Measurements from ENCODE around the gene MASP1.
"Not testable (repeated sequence)": the region's sequence is repeated elsewhere in the genome, so short reads cannot be mapped to it uniquely, and the experiment has no call there.

Gene MASP1

DNA sequence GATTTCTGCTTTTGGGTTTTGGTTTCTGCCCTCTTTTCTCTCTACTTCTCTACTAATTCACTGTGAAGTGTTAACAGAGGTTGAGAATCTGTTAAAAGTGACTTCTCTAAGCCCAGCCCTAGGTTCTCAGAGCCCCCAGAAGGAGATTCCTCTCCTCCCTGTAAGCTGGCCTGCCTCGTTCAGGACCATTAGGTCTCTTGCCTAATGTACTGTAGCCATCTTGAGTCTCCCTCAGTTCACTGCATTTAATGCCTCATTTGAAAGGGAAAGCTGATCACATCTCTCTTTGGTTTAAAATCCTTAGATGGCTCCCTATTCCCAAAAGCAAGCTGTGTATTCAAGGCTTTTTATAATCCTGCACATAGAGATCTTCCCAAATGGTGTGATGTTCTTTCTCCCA lies 77.9 kb downstream of the MASP1 start:
- DNase-seq, result no peak

DNA sequence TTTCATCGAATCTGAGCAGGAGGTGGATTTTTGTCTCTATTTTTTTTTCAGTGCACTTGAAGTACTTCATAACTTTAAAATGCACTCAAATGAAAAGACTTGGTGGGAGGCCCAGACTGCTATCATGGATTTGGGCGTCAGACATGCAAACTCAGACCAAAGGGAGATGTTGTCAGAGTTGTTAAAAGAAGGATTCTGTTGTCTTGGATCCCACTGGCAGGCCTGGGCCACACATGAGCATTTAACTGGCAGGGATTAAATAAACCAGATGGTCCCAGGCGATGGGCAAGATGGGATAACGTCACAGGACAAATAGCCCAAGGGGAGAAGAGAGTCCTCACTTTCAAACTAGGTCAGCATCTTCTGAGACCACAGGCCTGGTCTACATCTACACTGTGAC lies 78.8 kb downstream of the MASP1 start:
- no peak for DNase-seq

DNA sequence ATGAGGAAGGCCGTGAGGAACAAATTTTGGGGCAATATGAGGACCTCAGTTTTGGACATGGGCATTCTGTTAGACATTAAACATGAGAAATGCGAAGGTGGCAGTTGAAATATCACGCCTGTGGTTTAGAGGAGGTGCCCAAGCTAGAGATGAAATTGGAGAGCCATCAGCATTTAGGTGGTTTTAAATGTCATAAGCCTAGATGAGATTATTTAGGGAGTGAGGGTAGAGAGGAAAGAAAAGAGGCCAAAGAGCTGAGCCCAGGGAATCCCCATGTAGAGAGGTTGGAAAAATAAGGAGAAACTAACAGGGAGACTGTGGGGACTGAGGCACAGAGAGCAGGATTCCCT lies 79.4 kb downstream of the MASP1 start:
- no peak for DNase-seq

DNA sequence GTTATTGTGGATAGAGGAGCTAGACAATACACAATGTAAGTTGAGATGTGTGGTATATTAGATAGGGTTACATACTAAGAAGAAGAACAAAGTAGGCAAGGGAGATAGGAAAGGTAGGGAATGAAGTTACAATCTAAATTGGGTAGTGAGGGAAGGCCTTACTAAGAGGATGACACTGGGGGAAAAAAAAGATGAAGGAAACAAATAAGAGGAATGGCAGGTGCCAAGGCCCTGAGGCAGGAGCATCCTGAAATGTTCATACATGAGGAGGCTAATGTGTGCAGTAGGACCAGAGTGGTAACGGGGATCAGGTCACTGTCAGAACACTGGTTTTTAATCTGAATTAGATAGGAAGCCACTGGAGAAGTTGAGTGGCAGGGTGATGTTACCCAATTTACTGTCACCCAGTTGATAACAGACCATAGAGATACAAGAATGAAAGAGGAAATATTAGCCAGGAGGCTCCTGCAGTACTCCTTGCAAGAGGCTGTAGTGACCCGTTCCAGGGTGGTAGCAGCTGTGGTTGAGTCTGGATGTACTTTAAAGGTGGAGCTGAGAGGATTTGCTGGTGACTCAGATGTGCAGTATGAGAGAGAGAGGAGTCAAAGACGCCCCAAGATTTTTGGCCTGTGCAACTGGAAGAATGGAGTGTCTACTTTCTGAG lies 79.9 kb downstream of the MASP1 start:
- DNase-seq, result no peak

DNA sequence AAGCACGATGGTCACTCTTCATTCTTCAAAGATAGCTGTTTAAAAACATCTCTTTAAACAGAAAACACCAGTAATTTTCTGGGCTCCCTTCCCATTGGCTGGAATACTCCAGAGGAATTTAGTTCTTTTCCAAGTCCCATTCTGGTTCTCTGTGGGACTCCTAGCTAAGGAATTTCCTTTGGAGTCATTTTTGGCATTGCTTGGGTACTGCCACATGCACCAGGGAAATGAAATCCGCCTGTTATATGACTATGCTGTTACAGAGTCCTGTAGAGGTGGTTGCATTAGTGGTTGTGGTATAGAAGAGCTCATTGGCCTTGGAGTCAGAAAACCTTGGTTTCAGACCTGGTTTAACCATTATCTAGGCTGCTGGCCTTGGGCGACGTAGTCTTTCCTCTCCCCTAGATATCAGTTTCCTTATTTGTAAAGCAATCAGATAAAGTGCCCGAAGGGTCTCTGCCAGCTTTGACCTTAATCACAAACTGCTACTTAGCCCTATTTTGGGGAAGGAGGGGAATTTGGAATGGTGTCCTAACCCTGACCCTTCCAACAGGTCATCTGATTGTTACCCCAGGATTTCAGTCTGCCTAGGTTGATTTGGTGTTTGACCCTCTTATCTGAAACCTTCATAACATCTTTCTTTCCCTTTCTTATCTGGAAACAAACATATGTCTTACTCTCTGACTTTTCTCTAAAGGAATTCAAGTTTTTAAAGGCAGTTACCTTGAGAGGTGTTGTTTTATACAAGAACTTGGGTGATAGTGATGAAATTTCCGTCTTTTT lies 80.8 kb downstream of the MASP1 start:
- DNase-seq, result no peak

DNA sequence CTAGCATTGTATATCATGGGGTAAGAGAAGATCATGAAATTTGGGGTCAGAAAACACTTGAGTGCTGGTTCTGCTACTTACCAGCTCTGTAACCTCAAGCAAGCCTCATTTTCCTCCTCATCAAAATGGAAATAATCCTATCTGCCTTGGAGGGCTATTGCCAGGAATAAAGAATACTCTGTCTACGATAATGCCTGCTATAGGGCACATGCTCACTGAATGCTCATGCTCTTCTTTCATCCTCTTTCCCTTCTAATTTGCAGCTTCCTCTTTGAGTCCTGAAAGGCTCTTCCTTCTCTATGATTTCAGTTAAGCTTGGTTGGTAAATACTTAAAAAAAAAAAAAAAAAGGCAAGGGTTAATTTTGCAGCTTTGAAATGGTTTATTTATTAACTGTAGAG lies 81.4 kb downstream of the MASP1 start:
- no peak for DNase-seq

DNA sequence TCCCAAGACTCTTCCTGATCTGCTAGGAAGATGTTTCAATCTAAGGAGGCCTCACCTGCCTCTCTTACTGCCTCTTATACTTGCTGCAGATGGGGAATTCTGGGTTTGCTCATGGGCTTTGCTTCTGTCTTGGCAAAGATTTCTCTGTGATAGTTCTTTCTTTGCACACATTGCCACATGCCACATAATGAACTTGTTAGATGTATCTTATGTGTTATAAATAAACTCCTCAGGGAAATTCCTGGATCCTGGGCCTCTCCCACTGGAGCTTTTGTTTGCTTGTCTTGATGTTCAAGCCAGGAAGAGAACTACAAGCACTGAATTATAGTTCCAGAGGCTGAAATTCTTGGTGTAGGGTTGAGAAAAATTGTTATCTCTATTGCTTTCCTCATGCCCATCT lies 82.0 kb downstream of the MASP1 start:
- DNase-seq, result no peak

DNA sequence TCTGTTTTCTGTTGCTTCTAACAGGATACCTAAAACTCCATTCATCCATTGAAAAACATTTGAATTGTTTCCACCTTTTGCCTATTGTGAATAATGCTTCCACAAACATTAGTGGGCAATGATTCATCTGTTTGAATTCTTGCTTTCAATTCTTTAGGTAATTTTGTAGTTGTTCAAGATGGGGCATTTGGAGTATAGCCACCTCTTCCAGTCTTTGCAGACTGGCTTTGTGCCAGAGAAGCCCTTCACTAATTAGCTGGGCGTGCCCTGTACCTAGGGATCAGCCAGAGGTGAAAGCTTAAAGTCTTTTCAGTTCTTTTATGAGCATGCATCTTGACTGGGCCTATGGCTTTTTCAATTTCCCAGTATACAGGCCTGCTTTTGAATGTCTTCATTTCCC lies 83.4 kb downstream of the MASP1 start:
- DNase-seq, result no peak

DNA sequence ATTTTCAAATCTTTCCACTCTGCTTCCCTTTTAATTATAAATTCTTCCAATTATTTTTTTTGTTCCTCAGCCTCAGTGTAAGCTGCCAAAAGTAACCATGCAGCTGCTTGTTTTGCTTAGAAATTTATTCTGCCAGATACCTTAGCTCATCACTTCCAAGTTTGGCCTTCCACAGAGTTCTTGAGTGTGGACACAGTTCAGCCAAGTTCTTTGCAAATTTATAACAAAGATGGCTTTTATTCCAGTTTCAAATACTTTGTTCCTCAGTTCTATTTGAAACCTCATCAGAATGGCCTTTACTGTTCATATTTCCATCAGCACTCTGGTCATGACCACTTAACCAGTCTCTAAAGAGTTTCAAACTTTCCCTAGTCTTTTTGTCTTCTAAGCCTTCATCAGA lies 83.9 kb downstream of the MASP1 start:
- DNase-seq, result no peak

DNA sequence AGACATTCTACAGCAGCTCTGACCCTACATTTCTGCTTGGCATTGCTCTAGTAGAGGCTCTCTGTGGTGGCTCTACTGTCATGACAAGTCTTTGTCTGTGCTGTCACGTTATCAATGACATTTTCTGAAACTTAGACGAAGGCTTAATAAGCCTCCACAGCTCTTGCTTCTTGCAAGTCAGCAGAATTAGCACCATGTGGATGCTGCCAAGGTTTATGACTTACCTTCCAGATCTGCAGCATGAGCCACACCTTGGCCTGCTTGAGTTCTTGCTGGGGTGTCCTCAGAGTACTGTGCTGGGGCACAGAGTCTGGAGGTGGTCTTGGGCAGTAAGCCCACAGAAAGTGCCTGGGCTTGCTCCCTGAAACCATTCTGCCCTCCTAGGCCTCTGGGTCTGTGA lies 84.5 kb downstream of the MASP1 start:
- no peak for DNase-seq

DNA sequence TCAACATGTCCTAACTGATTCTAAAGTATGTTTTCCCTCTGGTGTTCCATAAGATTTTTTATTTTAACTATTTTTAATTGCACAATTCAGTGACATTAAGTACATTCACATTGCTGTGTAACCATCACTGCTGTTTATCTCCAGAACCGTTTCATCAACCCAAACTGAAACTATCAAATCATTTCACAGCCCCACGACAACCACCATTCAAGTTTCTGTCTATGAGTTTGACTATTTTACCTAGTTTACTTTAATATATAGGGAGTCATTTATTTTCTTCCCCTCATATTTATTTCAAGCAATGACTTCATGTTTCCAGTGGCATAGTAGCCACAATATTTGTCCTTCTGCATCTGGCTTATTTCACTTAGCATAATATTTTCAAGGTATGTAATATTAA lies 85.9 kb downstream of the MASP1 start:
- no peak for DNase-seq

DNA sequence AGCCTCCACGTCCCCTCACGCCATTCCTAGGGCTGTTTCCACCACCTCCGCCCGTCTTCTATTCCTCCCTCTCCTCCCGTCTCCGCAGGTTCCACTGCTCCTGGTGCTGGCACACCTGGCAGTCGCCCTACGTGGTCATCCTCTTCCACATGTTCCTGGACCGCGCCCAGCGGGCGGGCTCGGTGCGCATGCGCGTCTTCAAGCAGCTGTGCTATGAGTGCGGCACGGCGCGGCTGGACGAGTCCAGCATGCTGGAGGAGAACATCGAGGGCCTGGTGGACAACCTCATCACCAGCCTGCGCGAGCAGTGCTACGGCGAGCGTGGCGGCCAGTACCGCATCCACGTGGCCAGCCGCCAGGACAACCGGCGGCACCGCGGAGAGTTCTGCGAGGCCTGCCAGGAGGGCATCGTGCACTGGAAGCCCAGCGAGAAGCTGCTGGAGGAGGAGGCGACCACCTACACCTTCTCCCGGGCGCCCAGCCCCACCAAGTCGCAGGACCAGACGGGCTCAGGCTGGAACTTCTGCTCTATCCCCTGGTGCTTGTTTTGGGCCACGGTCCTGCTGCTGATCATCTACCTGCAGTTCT lies 92.0 kb downstream of the MASP1 start:
- DNase-seq, result not testable (repeated sequence)

DNA sequence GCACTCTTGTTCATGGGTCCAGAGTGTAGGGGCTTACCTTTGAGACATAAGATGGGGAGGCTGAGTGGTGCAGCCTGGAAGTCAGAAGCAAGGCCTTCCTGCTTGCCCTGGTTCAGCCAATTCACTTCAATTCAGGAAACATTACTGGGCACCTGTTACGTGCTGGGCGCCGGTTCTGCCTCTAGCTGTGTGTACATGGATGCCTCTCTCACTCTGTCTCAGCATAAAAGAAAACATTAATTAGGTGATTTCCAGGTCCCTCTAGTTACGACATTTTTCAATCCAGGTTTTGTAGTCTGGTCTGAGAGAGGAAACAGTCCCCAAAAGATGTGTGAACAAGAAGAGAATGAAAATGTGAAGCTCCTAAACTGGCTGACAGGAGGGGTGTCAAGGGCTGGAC lies 93.0 kb downstream of the MASP1 start:
- DNase-seq, result no peak

DNA sequence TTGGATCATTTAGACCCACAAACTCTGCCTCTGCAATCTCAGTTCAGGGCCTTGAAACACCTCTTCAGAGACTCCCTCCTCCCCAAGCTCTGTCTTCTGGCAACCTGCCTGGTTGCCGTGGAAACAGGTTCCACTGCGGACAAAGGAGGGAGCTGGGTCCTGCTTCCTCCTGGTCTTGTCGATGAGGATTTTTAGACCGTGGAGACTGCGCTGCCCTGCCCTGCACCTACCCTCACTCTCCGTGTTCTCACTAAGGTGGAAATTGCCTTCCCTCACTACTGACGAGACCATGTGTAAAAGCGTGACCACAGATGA lies 94.2 kb downstream of the MASP1 start, which contains the start of gene RTP1:
Gene RTP1 (plus strand): TSS at position 152 of the 315 bp plus-strand sequence. CDS start 30 bp downstream, at position 182.
- DNase-seq, result no peak

DNA sequence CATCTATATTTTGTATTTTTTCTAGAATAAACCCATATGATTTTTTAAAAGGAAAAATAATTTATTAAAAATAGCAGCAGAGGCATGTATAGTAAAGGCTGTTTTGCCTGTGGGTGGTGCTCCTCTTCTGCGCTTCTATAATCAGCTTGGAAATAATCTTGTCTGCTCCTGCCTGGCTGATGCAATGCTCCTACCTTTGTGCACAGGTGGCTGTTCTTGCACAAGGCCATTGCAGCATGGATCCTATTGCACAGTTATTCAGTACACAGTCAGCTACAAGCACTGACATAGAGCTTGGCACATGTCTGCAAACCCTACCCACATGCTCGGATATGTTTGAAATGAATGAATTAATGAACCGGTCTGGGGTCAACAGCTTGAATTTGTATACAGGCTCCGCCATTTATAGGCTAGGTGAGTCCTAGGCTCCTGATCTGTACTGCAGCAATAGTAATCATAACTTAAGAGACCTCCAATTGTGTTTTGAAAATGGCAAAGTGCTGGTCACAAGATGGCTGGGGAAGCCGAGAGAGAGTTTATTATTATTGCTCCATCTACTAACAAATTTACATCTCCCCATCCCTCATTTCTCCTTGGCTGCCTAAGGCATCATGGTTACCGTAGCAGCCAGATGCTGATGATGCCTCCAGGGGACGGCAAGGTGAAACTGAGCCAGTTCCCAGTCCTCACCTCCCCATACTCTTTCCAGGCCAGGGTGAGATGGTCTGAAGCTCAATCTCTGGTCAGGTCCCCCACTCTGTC lies 94.8 kb downstream of the MASP1 start:
- no peak for DNase-seq

DNA sequence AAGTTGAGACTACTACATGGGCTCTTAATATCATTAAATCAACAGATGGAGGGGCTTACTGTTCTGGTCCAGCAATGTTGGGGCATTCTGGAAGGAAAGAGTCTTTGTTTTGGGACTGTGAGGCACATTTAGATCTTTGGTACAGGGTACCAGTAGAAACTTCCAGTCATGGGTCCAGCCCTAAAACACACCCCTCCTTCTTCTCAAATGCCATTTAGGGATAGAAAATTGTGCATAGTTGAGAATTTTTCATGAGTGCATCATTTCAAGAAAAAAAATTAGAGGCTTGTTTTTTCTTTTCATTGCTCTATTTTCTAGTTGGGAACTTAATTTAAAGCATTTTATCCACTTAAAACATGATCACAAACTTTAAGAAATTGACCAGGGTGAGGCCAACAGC lies 98.4 kb downstream of the MASP1 start:
- DNase-seq, result no peak

DNA sequence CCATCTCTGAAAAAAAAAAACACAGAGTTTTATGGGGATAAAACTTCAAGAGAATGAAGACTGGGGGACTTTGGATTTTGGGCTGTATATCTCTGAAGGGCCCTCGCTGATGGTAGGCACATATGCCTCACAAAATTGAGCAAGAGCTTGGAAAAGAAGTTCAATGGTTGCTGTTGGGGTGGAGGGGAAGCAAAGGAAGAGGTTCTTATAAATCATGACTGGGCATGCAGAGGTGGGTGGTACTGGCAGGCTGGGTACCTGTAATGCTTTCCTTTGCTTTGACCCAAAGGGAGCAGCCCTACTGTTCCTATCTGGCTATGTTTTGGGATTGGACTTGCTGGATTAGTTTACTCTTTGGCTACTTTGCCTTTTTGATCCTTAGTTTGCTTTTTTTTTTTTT lies 100.3 kb downstream of the MASP1 start:
- DNase-seq, result no peak

DNA sequence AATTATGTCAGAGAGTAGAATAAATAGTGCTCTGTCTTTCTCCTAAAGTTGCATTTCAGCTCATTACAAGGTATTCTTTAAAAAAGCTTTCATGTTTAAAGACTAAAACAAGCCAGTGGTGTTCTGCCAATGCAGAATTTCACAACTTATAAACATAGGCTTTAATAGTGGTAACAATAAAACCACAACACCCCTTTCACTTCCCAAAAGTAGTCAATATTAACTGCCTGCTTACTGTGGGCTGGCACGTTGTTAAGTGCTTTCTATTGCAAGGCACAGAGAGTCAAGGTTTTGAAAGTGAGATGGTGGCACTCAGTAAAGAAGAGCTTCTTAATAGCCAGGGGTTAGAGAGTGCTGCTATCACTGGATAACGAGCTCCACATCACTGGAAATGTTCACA lies 102.6 kb downstream of the MASP1 start:
- DNase-seq, result no peak

DNA sequence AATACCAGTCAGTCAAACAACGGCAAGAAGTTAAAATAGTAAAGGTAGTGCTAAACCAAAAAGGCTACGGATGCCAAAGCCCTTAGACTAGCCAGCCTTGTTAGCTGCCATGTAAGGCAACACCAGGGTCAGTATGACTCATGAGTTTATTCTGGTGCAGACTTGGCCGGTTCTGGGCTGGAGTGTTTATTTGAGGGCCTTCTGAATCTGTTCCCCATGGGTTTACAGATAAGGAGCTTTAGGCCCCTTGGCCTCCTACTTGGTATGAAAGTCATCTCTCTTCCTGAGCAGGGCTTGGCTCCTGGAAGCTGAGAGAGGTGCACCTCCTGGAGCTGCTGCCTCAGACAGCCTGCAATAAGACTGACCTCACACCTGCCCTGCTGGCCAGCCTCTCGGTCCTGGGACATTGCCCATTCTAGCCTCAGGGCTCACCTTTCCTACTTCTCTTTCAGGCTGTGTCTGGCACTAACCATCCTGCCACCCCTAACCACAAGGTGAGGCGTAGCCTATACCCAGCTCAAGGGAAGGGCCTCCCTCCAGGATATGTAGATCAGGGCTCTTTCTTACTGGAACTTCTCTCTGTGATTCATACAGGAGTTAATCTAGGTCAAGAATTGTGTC lies 104.6 kb downstream of the MASP1 start:
- no peak for DNase-seq

DNA sequence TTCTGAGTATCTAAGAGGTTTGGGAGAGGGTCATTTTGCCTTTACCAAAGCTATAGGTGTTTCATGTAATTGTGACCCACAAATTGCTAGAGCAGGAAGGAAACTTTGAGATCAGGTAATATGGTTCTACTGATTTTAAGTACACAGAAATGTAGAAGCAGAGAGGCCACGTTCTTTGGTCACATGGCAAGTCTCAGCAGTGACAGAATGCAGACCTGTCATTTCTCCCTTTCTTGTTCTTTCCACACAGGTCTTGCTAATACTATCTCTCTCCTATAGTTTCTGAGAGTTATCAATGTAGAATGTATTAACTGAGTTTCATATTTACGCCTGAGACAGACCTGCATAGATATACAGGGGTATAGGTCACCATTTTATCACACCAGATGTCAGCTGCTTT lies 105.2 kb downstream of the MASP1 start:
- no peak for DNase-seq

DNA sequence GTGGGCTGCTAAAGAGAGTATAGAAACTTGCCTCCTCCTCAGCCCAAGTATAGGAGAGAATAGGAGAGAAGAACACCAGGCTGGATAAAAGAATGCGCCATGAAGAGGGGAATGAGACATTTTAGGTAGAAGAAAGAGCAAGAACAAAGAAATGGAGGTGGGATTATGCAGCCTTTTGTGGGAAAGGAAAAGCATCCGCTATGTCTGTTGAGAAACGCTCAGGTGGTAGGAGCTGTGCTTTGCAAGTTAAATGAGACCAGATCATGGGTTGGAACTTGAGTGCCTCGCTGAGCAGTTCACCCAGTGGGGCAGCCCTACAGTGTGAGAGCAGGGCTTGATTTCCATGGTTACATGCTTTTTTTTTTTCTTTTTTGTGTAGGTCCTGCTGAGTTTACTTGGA lies 105.8 kb downstream of the MASP1 start:
- DNase-seq, result no peak
